AG04449 (cell line): ENCODE results near the gene IGSF9.
A peak's percentile ranks its signal among the peaks of the same experiment; 100 is the strongest.

ENCODE experiments used
- CTCF ChIA-PET: fragments of 350-600 bp; formaldehyde crosslinking; extraction: SDS; loops from one replicate; lab custom pipeline; 2021; ENCODE audit warnings: antibody characterized with exemption; lab: Yijun Ruan, JAX
- POLR2A ChIA-PET: fragments of 400-600, 350-600 bp; formaldehyde crosslinking; extraction: SDS; loops from one replicate; lab custom pipeline; 2020; ENCODE audit warnings: antibody characterized with exemption, inconsistent platforms; lab: Yijun Ruan, JAX
- DNase-seq: peaks from one replicate; pipeline ENCODE4 v3.0.0-alpha.2; 2010; ENCODE audit warnings: low read depth, low spot score
- H3K4me3 ChIP-seq: 2 replicates; pipeline ENCODE4 v1.5.1; 2011; ENCODE audit warnings: low read depth, mild to moderate bottlenecking, control low read depth, low read length
- TF ChIP-seq, protein P1 (sequence below): IDR thresholded peaks from one replicate; pipeline ENCODE4 v1.5.1; 2011; ENCODE audit warnings: mild to moderate bottlenecking, moderate library complexity, low read length, control low read depth, inconsistent platforms; ENCODE audit not compliant: insufficient read depth; ENCODE audit errors: missing control alignments

IGSF9 gene

DNA sequence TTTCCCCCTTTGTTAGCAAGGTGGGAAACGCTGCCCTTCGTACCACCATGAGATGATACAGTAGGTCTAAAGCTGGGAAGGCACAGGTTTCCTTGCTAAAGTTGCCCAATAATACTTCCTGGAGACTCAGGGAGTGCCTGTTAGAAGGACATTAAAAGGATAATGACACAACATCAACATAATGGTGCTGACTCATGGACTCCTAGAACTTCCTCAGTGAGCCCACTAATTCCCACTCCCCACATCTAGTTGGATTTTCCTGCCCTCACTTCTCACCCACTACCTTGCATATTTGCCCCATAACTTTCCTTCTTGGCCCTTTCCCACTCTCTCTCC, 62.9 kb downstream of the IGSF9 start:
- no peak for DNase-seq
- no peak overlapping the region for H3K4me3 ChIP-seq
- ChIA-PET CTCF (interaction anchor here (0.9 to 5.7 kb wide), 4 partner anchors 8 to 102 kb away, joined by 4 to 89 read pairs (median 34); partner anchors contain the start of gene DUSP23), POLR2A (interaction anchor here (0.7 kb wide), 1 partner anchor 83 kb away, joined by 3 read pairs; no protein-coding TSS in a partner anchor)
- TF ChIP-seq, protein P1, sequence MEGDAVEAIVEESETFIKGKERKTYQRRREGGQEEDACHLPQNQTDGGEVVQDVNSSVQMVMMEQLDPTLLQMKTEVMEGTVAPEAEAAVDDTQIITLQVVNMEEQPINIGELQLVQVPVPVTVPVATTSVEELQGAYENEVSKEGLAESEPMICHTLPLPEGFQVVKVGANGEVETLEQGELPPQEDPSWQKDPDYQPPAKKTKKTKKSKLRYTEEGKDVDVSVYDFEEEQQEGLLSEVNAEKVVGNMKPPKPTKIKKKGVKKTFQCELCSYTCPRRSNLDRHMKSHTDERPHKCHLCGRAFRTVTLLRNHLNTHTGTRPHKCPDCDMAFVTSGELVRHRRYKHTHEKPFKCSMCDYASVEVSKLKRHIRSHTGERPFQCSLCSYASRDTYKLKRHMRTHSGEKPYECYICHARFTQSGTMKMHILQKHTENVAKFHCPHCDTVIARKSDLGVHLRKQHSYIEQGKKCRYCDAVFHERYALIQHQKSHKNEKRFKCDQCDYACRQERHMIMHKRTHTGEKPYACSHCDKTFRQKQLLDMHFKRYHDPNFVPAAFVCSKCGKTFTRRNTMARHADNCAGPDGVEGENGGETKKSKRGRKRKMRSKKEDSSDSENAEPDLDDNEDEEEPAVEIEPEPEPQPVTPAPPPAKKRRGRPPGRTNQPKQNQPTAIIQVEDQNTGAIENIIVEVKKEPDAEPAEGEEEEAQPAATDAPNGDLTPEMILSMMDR = no peak

DNA sequence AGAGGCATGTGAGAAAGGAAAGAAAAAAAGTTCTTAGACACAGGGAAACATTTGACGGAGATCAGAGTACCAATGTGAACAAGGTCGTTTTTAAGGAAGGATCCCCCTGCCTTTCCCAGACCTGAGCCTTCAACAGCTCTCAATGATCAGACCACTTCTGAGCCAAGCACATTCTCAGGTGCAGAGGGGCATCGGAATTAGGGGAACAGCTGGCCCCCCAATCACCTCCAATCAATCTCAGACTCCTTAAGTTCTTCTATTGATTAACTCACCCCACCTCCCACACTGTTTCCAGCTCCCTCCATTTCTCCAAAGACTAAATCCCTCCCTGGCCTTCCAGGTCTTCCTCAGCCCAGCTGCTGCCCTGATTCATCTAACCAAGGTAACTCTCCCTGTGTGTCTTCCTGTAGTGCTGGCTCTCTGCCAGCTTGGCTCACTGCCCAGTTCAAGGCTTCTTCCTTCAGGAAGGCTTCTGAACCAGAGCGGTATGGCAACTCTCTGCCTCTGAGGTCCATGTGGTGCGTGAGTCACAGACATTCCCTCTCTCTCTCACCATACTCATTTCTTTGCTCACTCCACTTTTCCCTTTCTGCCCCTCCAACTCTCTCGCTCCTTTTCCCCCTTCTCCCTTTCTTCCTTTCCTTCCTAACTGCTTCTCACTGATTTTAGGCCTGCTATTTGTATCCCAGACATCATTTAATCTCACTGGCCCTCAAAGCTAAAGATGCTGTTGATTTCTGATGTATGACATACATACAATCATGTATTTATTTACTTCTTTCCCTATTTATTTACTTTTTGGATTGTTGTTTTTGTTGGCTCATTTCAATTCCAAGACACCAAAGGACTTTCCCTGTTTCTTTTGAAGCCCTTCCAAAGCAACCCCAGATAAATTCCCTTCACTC, 63.5 kb downstream of the IGSF9 start:
- ChIA-PET POLR2A (interaction anchor here (0.7 to 1.4 kb wide), 3 partner anchors 8 to 83 kb away, joined by 3 read pairs; no protein-coding TSS in a partner anchor), CTCF (interaction anchor here (0.9 to 5.7 kb wide), 7 partner anchors 9 to 125 kb away, joined by 4 to 89 read pairs (median 9); partner anchors contain the start of gene DUSP23)
- peak; percentile 83 for DNase-seq
- TF ChIP-seq, protein P1 = no peak
- H3K4me3 ChIP-seq = no peak overlapping the region

DNA sequence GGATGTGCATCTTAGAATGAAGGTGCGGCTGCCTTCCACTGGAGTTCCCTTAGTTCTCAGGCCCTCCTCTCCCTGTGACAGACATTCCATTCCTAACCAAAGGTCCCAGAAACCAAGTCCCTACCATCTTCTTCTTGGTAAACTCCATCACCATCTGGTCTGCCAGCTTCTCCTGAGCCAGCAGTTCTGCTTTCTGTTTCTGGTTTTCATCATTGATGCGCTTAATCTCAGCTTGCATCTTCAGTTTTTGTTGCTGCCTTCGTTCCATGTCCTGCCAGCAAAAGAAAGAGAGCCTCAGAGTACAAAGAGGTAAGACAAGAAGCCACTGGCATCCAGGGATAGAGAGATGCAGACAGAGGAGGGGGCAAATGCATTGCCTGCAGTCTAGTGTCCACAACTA, 65.0 kb downstream of the IGSF9 start:
- TF ChIP-seq, protein P1 = no peak
- no peak overlapping the region for H3K4me3 ChIP-seq
- ChIA-PET POLR2A (interaction anchor here (1.4 kb wide), 1 partner anchor 9 kb away, joined by 3 read pairs; no protein-coding TSS in a partner anchor), CTCF (interaction anchor here (1.2 to 5.7 kb wide), 8 partner anchors 7 to 127 kb away, joined by 3 to 89 read pairs (median 8); partner anchors contain the start of gene DUSP23)
- no peak for DNase-seq

DNA sequence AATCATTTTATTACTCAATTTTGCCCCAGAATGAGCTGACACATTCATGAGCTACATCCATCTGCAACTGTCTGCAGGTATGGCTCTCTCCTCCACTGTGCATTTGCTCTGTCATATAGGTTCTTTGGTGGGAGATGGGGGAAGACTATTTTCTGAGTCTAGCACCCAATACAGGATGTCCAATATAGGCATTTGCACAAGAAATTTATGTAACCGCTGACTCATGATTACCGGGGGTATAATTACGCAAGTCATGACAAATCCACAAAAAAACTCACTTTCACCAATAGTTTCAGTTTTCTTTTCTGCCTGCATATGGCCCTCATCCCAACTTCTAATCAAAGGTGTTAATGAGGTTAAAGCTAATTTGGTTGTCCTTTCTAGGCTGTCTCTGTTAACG, 65.4 kb downstream of the IGSF9 start:
- H3K4me3 ChIP-seq = no peak overlapping the region
- ChIA-PET POLR2A (no interaction called here), CTCF (interaction anchor here (1.2 to 5.7 kb wide), 7 partner anchors 10 to 127 kb away, joined by 3 to 89 read pairs (median 9); partner anchors contain the start of gene DUSP23)
- TF ChIP-seq, protein P1 = no peak
- DNase-seq = no peak

DNA sequence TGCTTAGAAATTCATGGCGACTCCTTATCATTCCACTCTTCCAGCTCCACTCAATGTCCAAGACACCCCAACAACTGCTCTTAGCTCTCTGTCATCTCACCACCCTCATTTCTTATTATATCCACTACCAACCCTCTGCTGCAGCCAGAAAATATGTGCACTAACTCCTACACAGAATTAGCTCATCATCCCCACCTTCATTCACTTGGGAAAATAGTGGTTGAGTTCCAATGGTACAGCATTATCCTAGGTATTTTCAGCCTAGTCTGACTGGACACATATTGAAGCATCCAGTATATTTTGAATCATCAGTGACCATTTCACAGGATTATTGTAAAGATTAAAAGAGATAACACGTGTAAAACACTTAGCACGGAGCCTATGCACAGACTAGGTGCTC, 66.3 kb downstream of the IGSF9 start:
- CTCF ChIA-PET = interaction anchor here (0.8 to 5.7 kb wide), 6 partner anchors 10 to 128 kb away, joined by 3 to 89 read pairs (median 4); no protein-coding TSS in a partner anchor
- H3K4me3 ChIP-seq = no peak overlapping the region
- POLR2A ChIA-PET = no interaction called here
- TF ChIP-seq, protein P1 = no peak
- DNase-seq = no peak
